ENCODE results near the gene ZNF202.

DNA sequence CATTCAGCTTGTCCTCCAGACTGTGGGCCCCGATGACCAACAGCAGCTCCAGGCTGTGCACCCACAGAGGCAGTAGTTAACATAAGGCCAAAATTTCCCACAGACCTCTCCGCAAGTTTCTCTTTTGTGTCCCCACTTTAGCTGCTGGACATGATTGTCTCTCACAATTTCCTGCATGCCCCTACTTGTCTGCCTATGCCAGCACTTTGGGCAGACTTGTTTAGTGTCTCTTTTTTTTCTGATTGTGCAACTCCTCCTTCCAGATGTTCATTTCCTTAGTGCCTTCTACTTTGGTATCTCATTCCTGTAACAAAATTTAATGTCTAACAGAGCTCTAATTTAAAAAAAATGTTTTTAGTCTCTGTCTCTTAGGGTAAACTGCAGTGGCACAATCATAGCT lies 63.2 kb downstream of the ZNF202 start:
- TF ChIP-seq CHD2 (IDR thresholded peaks at IDR 0.05; ENCODE audit: low read depth, low read length): no peak
- TF ChIP-seq, protein P1, sequence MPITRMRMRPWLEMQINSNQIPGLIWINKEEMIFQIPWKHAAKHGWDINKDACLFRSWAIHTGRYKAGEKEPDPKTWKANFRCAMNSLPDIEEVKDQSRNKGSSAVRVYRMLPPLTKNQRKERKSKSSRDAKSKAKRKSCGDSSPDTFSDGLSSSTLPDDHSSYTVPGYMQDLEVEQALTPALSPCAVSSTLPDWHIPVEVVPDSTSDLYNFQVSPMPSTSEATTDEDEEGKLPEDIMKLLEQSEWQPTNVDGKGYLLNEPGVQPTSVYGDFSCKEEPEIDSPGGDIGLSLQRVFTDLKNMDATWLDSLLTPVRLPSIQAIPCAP (CRISPR knock-in tag; IDR thresholded peaks at IDR 0.05; ENCODE audit: low read depth): no peak
- TF ChIP-seq, protein P2, sequence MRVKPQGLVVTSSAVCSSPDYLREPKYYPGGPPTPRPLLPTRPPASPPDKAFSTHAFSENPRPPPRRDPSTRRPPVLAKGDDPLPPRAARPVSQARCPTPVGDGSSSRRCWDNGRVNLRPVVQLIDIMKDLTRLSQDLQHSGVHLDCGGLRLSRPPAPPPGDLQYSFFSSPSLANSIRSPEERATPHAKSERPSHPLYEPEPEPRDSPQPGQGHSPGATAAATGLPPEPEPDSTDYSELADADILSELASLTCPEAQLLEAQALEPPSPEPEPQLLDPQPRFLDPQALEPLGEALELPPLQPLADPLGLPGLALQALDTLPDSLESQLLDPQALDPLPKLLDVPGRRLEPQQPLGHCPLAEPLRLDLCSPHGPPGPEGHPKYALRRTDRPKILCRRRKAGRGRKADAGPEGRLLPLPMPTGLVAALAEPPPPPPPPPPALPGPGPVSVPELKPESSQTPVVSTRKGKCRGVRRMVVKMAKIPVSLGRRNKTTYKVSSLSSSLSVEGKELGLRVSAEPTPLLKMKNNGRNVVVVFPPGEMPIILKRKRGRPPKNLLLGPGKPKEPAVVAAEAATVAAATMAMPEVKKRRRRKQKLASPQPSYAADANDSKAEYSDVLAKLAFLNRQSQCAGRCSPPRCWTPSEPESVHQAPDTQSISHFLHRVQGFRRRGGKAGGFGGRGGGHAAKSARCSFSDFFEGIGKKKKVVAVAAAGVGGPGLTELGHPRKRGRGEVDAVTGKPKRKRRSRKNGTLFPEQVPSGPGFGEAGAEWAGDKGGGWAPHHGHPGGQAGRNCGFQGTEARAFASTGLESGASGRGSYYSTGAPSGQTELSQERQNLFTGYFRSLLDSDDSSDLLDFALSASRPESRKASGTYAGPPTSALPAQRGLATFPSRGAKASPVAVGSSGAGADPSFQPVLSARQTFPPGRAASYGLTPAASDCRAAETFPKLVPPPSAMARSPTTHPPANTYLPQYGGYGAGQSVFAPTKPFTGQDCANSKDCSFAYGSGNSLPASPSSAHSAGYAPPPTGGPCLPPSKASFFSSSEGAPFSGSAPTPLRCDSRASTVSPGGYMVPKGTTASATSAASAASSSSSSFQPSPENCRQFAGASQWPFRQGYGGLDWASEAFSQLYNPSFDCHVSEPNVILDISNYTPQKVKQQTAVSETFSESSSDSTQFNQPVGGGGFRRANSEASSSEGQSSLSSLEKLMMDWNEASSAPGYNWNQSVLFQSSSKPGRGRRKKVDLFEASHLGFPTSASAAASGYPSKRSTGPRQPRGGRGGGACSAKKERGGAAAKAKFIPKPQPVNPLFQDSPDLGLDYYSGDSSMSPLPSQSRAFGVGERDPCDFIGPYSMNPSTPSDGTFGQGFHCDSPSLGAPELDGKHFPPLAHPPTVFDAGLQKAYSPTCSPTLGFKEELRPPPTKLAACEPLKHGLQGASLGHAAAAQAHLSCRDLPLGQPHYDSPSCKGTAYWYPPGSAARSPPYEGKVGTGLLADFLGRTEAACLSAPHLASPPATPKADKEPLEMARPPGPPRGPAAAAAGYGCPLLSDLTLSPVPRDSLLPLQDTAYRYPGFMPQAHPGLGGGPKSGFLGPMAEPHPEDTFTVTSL (CRISPR knock-in tag; IDR thresholded peaks at IDR 0.05; ENCODE audit: borderline replicate concordance): no peak
- TF ChIP-seq ZNF550 (CRISPR knock-in tag; IDR thresholded peaks at IDR 0.05; ENCODE audit: borderline replicate concordance): no peak
- TF ChIP-seq, protein P3, sequence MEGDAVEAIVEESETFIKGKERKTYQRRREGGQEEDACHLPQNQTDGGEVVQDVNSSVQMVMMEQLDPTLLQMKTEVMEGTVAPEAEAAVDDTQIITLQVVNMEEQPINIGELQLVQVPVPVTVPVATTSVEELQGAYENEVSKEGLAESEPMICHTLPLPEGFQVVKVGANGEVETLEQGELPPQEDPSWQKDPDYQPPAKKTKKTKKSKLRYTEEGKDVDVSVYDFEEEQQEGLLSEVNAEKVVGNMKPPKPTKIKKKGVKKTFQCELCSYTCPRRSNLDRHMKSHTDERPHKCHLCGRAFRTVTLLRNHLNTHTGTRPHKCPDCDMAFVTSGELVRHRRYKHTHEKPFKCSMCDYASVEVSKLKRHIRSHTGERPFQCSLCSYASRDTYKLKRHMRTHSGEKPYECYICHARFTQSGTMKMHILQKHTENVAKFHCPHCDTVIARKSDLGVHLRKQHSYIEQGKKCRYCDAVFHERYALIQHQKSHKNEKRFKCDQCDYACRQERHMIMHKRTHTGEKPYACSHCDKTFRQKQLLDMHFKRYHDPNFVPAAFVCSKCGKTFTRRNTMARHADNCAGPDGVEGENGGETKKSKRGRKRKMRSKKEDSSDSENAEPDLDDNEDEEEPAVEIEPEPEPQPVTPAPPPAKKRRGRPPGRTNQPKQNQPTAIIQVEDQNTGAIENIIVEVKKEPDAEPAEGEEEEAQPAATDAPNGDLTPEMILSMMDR (CRISPR knock-in tag; IDR thresholded peaks at IDR 0.05): no peak
- TF ChIP-seq, protein P4, sequence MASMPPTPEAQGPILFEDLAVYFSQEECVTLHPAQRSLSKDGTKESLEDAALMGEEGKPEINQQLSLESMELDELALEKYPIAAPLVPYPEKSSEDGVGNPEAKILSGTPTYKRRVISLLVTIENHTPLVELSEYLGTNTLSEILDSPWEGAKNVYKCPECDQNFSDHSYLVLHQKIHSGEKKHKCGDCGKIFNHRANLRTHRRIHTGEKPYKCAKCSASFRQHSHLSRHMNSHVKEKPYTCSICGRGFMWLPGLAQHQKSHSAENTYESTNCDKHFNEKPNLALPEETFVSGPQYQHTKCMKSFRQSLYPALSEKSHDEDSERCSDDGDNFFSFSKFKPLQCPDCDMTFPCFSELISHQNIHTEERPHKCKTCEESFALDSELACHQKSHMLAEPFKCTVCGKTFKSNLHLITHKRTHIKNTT (CRISPR knock-in tag; IDR thresholded peaks at IDR 0.05): no peak
- TF ChIP-seq, protein P5, sequence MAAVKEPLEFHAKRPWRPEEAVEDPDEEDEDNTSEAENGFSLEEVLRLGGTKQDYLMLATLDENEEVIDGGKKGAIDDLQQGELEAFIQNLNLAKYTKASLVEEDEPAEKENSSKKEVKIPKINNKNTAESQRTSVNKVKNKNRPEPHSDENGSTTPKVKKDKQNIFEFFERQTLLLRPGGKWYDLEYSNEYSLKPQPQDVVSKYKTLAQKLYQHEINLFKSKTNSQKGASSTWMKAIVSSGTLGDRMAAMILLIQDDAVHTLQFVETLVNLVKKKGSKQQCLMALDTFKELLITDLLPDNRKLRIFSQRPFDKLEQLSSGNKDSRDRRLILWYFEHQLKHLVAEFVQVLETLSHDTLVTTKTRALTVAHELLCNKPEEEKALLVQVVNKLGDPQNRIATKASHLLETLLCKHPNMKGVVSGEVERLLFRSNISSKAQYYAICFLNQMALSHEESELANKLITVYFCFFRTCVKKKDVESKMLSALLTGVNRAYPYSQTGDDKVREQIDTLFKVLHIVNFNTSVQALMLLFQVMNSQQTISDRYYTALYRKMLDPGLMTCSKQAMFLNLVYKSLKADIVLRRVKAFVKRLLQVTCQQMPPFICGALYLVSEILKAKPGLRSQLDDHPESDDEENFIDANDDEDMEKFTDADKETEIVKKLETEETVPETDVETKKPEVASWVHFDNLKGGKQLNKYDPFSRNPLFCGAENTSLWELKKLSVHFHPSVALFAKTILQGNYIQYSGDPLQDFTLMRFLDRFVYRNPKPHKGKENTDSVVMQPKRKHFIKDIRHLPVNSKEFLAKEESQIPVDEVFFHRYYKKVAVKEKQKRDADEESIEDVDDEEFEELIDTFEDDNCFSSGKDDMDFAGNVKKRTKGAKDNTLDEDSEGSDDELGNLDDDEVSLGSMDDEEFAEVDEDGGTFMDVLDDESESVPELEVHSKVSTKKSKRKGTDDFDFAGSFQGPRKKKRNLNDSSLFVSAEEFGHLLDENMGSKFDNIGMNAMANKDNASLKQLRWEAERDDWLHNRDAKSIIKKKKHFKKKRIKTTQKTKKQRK (IDR thresholded peaks at IDR 0.05; ENCODE audit: low read length): no peak
- no peak for TF ChIP-seq JARID2 (CRISPR knock-in tag; IDR thresholded peaks at IDR 0.05; ENCODE audit: insufficient replicate concordance)
- TF ChIP-seq NR1H2 (CRISPR knock-in tag; IDR thresholded peaks at IDR 0.05; ENCODE audit: borderline replicate concordance, low read depth): no peak
- TF ChIP-seq TBP (CRISPR knock-in tag; IDR thresholded peaks at IDR 0.05): no peak
- TF ChIP-seq EED (CRISPR knock-in tag; IDR thresholded peaks at IDR 0.05): no peak
- no peak for TF ChIP-seq HNRNPUL1 (IDR thresholded peaks at IDR 0.05; ENCODE audit: low read depth, low read length)
- TF ChIP-seq EP300 (IDR thresholded peaks at IDR 0.05; ENCODE audit: low read depth in 2 of 2, low read length in 2 of 2): no peak
- TF ChIP-seq EP300 (CRISPR knock-in tag; IDR thresholded peaks at IDR 0.05; ENCODE audit: borderline replicate concordance): no peak
